Fibroblast of skin of right biceps (primary cell): ENCODE results near the gene TUBA3C.
"Not testable (repeated sequence)": the region's sequence is repeated elsewhere in the genome, so short reads cannot be mapped to it uniquely, and the experiment has no call there.

Experiments
- DNase-seq: peaks from one replicate; pipeline ENCODE4 v3.0.0-alpha.2; 2013

The TUBA3C gene

GRCh38 chr13:19181621-19182485 is at the start of gene TUBA3C:
TSS of gene TUBA3C (minus strand) at chr13:19181824. CDS start at chr13:19181747, 77 bp downstream.
- DNase-seq = no peak

- not testable (repeated sequence) for DNase-seq
These were observed 25.8 kb upstream of the TUBA3C start for GRCh38 chr13:19207413-19207812.

- DNase-seq = not testable (repeated sequence)
These were observed 11.0 kb upstream of the TUBA3C start for GRCh38 chr13:19192622-19193021.

GRCh38 chr13:19189911-19190310 is 8.3 kb upstream of the TUBA3C start:
- not testable (repeated sequence) for DNase-seq

GRCh38 chr13:19189368-19189767 is 7.7 kb upstream of the TUBA3C start:
- DNase-seq = not testable (repeated sequence)

GRCh38 chr13:19185865-19186645 is 4.4 kb upstream of the TUBA3C start:
- DNase-seq = no peak

GRCh38 chr13:19185086-19185864 is 3.7 kb upstream of the TUBA3C start:
- DNase-seq = no peak

GRCh38 chr13:19184176-19184575 is 2.6 kb upstream of the TUBA3C start:
- no peak for DNase-seq

GRCh38 chr13:19183676-19184075 is 2.1 kb upstream of the TUBA3C start:
- no peak for DNase-seq

- DNase-seq = no peak
These were observed 912 bp upstream of the TUBA3C start for GRCh38 chr13:19182536-19182935.

GRCh38 chr13:19181021-19181620 is 503 bp downstream of the TUBA3C start:
- DNase-seq = no peak

GRCh38 chr13:19179916-19180315 is 1.7 kb downstream of the TUBA3C start:
- DNase-seq = no peak

- no peak for DNase-seq
These were observed 2.6 kb downstream of the TUBA3C start for GRCh38 chr13:19178901-19179593.

GRCh38 chr13:19176981-19177776 is 4.4 kb downstream of the TUBA3C start:
- DNase-seq = not testable (repeated sequence)

- no peak for DNase-seq
These were observed 7.9 kb downstream of the TUBA3C start for GRCh38 chr13:19173752-19174151.

- DNase-seq = no peak
These were observed 9.0 kb downstream of the TUBA3C start for GRCh38 chr13:19172647-19173030.

- DNase-seq = no peak
These were observed 9.5 kb downstream of the TUBA3C start for GRCh38 chr13:19172007-19172646.

GRCh38 chr13:19171563-19171962 is 10.1 kb downstream of the TUBA3C start:
- no peak for DNase-seq

- DNase-seq = no peak
These were observed 11.6 kb downstream of the TUBA3C start for GRCh38 chr13:19169991-19170390.

GRCh38 chr13:19169496-19169895 is 12.1 kb downstream of the TUBA3C start:
- no peak for DNase-seq

- no peak for DNase-seq
These were observed 20.3 kb downstream of the TUBA3C start for GRCh38 chr13:19161308-19161707.
